ENCODE results near the gene MAP4K1.
"Not testable (repeated sequence)": the region's sequence is repeated elsewhere in the genome, so short reads cannot be mapped to it uniquely, and the experiment has no call there.

MAP4K1 gene

GRCh38 chr19:38555200-38555599 is 62.6 kb downstream of the MAP4K1 start:
- no peaks in the 10 kb centered on the region for H4K20me1 ChIP-seq (ENCODE audit: insufficient read depth)

GRCh38 chr19:38554676-38555141 is 63.0 kb downstream of the MAP4K1 start:
- H2AFZ ChIP-seq (ENCODE audit: low read depth) = no peak overlapping the region
- no peak overlapping the region for H3K9ac ChIP-seq
- H3K4me1 ChIP-seq (ENCODE audit: low read depth, poor library complexity, severe bottlenecking) = no peaks in the 10 kb centered on the region
- TF ChIP-seq CTCF (conservative IDR thresholded peaks at IDR 0.05; ENCODE audit: low read depth, low read length) = no peak
- no peak overlapping the region for H3K4me2 ChIP-seq
- H3K27me3 ChIP-seq (ENCODE audit: insufficient read depth, low read depth) = no peaks in the 10 kb centered on the region
- H3K36me3 ChIP-seq (ENCODE audit: insufficient read depth) = no peaks in the 10 kb centered on the region
- H3K27ac ChIP-seq = no peak overlapping the region
- no peaks in the 10 kb centered on the region for H4K20me1 ChIP-seq (ENCODE audit: insufficient read depth)
- no peaks in the 10 kb centered on the region for H3K79me2 ChIP-seq (ENCODE audit: insufficient read depth, low read depth)
- no peak overlapping the region for H3K4me3 ChIP-seq (IDR thresholded peaks at IDR 0.05; ENCODE audit: insufficient read depth, low read depth, low read length)

More at GRCh38 chr19:38555200-38555599, 62.6 kb downstream of the MAP4K1 start:
- H2AFZ ChIP-seq (ENCODE audit: low read depth) = no peak overlapping the region
- H3K4me1 ChIP-seq (ENCODE audit: low read depth, poor library complexity, severe bottlenecking) = no peaks in the 10 kb centered on the region
- no peak for TF ChIP-seq CTCF (conservative IDR thresholded peaks at IDR 0.05; ENCODE audit: low read depth, low read length)
- no peaks in the 10 kb centered on the region for H3K27me3 ChIP-seq (ENCODE audit: insufficient read depth, low read depth)
- H3K79me2 ChIP-seq (ENCODE audit: insufficient read depth, low read depth) = no peaks in the 10 kb centered on the region
- no peak overlapping the region for H3K9ac ChIP-seq
- no peak overlapping the region for H3K4me2 ChIP-seq
- no peaks in the 10 kb centered on the region for H3K36me3 ChIP-seq (ENCODE audit: insufficient read depth)
- no peak overlapping the region for H3K4me3 ChIP-seq (IDR thresholded peaks at IDR 0.05; ENCODE audit: insufficient read depth, low read depth, low read length)
- no peak overlapping the region for H3K27ac ChIP-seq

GRCh38 chr19:38553239-38553638 is 64.5 kb downstream of the MAP4K1 start:
- not testable (repeated sequence) for H3K79me2 ChIP-seq (ENCODE audit: insufficient read depth, low read depth); H3K27ac ChIP-seq; H3K27me3 ChIP-seq (ENCODE audit: insufficient read depth, low read depth); H3K4me3 ChIP-seq (IDR thresholded peaks at IDR 0.05; ENCODE audit: insufficient read depth, low read depth, low read length); H4K20me1 ChIP-seq (ENCODE audit: insufficient read depth); H3K4me2 ChIP-seq; H3K9ac ChIP-seq; H3K36me3 ChIP-seq (ENCODE audit: insufficient read depth); H2AFZ ChIP-seq (ENCODE audit: low read depth); H3K4me1 ChIP-seq (ENCODE audit: low read depth, poor library complexity, severe bottlenecking)

DNA sequence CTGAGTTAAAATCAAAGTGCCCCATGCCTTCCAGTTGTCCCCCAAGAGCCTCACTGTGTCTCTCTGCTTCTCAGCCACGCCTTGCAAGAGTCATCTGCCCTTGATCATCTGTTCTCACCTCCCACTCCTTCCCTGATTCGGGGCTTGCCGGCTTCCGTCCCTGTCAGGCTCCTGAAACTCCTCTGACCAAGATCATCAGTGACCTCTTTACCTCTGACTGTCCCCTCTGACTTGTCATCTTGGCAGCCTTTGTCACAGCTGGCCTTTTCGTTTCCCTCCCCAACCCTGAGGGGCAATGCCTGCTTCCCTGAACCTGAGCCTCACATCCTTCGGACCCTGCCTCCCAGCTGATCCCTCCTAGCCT is 66.3 kb downstream of the MAP4K1 start:
- H3K4me3 ChIP-seq (IDR thresholded peaks at IDR 0.05; ENCODE audit: insufficient read depth, low read depth, low read length) = no peak overlapping the region
- H3K27me3 ChIP-seq (ENCODE audit: insufficient read depth, low read depth) = no peaks in the 10 kb centered on the region
- TF ChIP-seq CTCF (conservative IDR thresholded peaks at IDR 0.05; ENCODE audit: low read depth, low read length) = no peak
- H3K36me3 ChIP-seq (ENCODE audit: insufficient read depth) = no peaks in the 10 kb centered on the region
- H3K4me2 ChIP-seq = no peak overlapping the region
- H3K9ac ChIP-seq = no peak overlapping the region
- H2AFZ ChIP-seq (ENCODE audit: low read depth) = no peak overlapping the region
- H3K27ac ChIP-seq = no peak overlapping the region
- H3K4me1 ChIP-seq (ENCODE audit: low read depth, poor library complexity, severe bottlenecking) = no peaks in the 10 kb centered on the region
- H4K20me1 ChIP-seq (ENCODE audit: insufficient read depth) = no peaks in the 10 kb centered on the region
- no peaks in the 10 kb centered on the region for H3K79me2 ChIP-seq (ENCODE audit: insufficient read depth, low read depth)

DNA sequence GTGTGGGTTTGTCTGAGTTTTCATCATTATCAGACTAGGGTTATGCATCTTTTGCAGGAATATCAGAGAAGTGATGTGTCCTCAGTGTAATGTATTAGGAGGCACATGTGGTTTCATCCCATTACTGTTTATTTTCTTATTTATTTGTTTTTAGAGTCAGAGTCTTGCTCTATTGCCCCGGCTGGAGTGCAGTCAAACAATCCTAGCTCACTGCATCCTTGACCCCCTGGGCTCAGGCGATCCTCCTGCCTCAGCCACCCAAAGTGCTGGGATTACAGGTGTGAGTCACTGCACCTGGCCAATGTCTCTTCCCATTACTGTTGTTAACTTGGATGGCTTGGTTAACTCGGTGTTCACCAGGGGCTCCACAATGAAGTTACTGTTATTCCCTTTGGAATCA is 67.4 kb downstream of the MAP4K1 start:
- Histone ChIP-seq H3K9ac (no peak overlapping the region), H3K36me3 (ENCODE audit: insufficient read depth) (no peaks in the 10 kb centered on the region), H3K27me3 (ENCODE audit: insufficient read depth, low read depth) (no peaks in the 10 kb centered on the region), H2AFZ (ENCODE audit: low read depth) (no peak overlapping the region), H3K4me1 (ENCODE audit: low read depth, poor library complexity, severe bottlenecking) (no peaks in the 10 kb centered on the region), H4K20me1 (ENCODE audit: insufficient read depth) (no peaks in the 10 kb centered on the region), H3K4me3 (IDR thresholded peaks at IDR 0.05; ENCODE audit: insufficient read depth, low read depth, low read length) (no peak overlapping the region), H3K79me2 (ENCODE audit: insufficient read depth, low read depth) (no peaks in the 10 kb centered on the region), H3K27ac (no peak overlapping the region), H3K4me2 (no peak overlapping the region)
- no peak for TF ChIP-seq CTCF (conservative IDR thresholded peaks at IDR 0.05; ENCODE audit: low read depth, low read length)
